IMR-90 (cell line): ENCODE data around the gene TAF4.

Experiments used
- BHLHE40 ChIP-seq: fragments of 150-350 bp; IDR thresholded peaks from 2 replicates; pipeline ENCODE4 v1.6.1; 2016; ENCODE audit warnings: mild to moderate bottlenecking, low read depth, low read length
- CHD1 ChIP-seq: IDR thresholded peaks from 2 replicates; pipeline ENCODE4 v1.6.1; 2012; ENCODE audit warnings: low read depth, low read length, improper control_type of control experiment
- MAZ ChIP-seq: IDR thresholded peaks from 2 replicates; pipeline ENCODE4 v1.6.1; 2012; ENCODE audit warnings: low read depth, mild to moderate bottlenecking, low read length, improper control_type of control experiment, moderate library complexity, borderline replicate concordance
- MXI1 ChIP-seq: IDR thresholded peaks from 2 replicates; pipeline ENCODE4 v1.6.1; 2012; ENCODE audit warnings: low read depth, mild to moderate bottlenecking, low read length, moderate library complexity, borderline replicate concordance
- POLR2A ChIP-seq: IDR thresholded peaks from 2 replicates; pipeline ENCODE4 v1.6.1; 2012; ENCODE audit warnings: mild to moderate bottlenecking, low read depth, low read length
- RCOR1 ChIP-seq: IDR thresholded peaks from 2 replicates; pipeline ENCODE4 v1.6.1; 2012; ENCODE audit warnings: mild to moderate bottlenecking, low read length, improper control_type of control experiment; ENCODE audit not compliant: insufficient replicate concordance
- TF ChIP-seq, protein P1 (sequence below): conservative IDR thresholded peaks from 2 replicates; pipeline ENCODE4 v1.5.1; 2012; ENCODE audit warnings: mild to moderate bottlenecking, low read depth, low read length, improper control_type of control experiment
- TF ChIP-seq, protein P2 (sequence below): fragments of 150-350 bp; IDR thresholded peaks from 2 replicates; pipeline ENCODE4 v1.6.1; 2017; ENCODE audit warnings: mild to moderate bottlenecking, antibody characterized with exemption, low read length, low read depth

DNA sequence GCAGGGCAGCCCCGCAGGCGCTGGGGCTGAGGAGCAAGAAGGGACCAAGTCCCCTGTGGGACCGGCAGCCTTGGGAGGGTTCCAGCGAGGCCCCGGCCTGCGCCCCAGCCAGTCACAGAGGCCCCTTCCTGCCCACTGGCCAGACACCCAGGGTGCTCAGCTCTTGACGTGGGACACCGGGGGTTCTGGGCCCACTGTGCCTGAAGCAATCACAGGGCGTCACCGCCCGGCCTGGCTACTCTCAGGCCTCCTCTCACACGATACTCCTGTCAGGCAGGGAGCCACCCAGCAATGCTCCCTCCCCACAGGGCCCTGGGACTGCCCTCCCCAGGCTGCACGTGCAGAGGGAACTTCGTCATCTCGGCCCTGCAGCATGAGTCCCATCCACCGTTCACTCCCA lies 14.5 kb downstream of the TAF4 start:
- TF ChIP-seq, protein P1, sequence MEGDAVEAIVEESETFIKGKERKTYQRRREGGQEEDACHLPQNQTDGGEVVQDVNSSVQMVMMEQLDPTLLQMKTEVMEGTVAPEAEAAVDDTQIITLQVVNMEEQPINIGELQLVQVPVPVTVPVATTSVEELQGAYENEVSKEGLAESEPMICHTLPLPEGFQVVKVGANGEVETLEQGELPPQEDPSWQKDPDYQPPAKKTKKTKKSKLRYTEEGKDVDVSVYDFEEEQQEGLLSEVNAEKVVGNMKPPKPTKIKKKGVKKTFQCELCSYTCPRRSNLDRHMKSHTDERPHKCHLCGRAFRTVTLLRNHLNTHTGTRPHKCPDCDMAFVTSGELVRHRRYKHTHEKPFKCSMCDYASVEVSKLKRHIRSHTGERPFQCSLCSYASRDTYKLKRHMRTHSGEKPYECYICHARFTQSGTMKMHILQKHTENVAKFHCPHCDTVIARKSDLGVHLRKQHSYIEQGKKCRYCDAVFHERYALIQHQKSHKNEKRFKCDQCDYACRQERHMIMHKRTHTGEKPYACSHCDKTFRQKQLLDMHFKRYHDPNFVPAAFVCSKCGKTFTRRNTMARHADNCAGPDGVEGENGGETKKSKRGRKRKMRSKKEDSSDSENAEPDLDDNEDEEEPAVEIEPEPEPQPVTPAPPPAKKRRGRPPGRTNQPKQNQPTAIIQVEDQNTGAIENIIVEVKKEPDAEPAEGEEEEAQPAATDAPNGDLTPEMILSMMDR, result no peak
- TF ChIP-seq MXI1, result no peak
- no peak for TF ChIP-seq RCOR1
- no peak for TF ChIP-seq CHD1
- no peak for TF ChIP-seq POLR2A
- TF ChIP-seq, protein P2, sequence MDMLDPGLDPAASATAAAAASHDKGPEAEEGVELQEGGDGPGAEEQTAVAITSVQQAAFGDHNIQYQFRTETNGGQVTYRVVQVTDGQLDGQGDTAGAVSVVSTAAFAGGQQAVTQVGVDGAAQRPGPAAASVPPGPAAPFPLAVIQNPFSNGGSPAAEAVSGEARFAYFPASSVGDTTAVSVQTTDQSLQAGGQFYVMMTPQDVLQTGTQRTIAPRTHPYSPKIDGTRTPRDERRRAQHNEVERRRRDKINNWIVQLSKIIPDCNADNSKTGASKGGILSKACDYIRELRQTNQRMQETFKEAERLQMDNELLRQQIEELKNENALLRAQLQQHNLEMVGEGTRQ, result no peak
- TF ChIP-seq BHLHE40, result no peak
- TF ChIP-seq MAZ, result no peak
